GM19324 (cell line): Measurements from ENCODE around the gene TNC.
"Not testable (repeated sequence)": the region's sequence is repeated elsewhere in the genome, so short reads cannot be mapped to it uniquely, and the experiment has no call there.

Experiments
- ATAC-seq: cut with Tn5 transposase; IDR thresholded peaks from one replicate; pipeline ENCODE4 v1.9.1; 2021; ENCODE audit warnings: mild to moderate bottlenecking, moderate library complexity; ENCODE audit not compliant: unreplicated experiment, low FRiP score

Gene TNC

GRCh38 chr9:115135821-115136778, 18.1 kb upstream of the TNC start:
- no peak for ATAC-seq

- no peak for ATAC-seq
Observed at GRCh38 chr9:115134941-115135340, 17.0 kb upstream of the TNC start.

GRCh38 chr9:115133649-115134048, 15.7 kb upstream of the TNC start:
- ATAC-seq = no peak

- ATAC-seq = no peak
Observed at GRCh38 chr9:115132648-115133047, 14.7 kb upstream of the TNC start.

GRCh38 chr9:115130176-115130575, 12.2 kb upstream of the TNC start:
- ATAC-seq = no peak

- ATAC-seq = not testable (repeated sequence)
Observed at GRCh38 chr9:115128726-115129125, 10.8 kb upstream of the TNC start.

- ATAC-seq = no peak
Observed at GRCh38 chr9:115127191-115127817, 9.3 kb upstream of the TNC start.

- ATAC-seq = no peak
Observed at GRCh38 chr9:115126404-115126803, 8.4 kb upstream of the TNC start.

- no peak for ATAC-seq
Observed at GRCh38 chr9:115122937-115123336, 5.0 kb upstream of the TNC start.

GRCh38 chr9:115121181-115121580, 3.2 kb upstream of the TNC start:
- ATAC-seq = no peak

- no peak for ATAC-seq
Observed at GRCh38 chr9:115118879-115119218, 892 bp upstream of the TNC start.

GRCh38 chr9:115116421-115117284, 1.3 kb downstream of the TNC start:
- ATAC-seq = no peak

GRCh38 chr9:115115924-115116323, 2.0 kb downstream of the TNC start:
- ATAC-seq = no peak

GRCh38 chr9:115115117-115115880, 2.7 kb downstream of the TNC start:
- no peak for ATAC-seq

GRCh38 chr9:115114546-115114945, 3.4 kb downstream of the TNC start:
- ATAC-seq = no peak

- no peak for ATAC-seq
Observed at GRCh38 chr9:115114084-115114483, 3.9 kb downstream of the TNC start.

- no peak for ATAC-seq
Observed at GRCh38 chr9:115111874-115112273, 6.1 kb downstream of the TNC start.

GRCh38 chr9:115109486-115109885, 8.5 kb downstream of the TNC start:
- no peak for ATAC-seq

GRCh38 chr9:115107701-115108100, 10.3 kb downstream of the TNC start:
- ATAC-seq = no peak

- no peak for ATAC-seq
Observed at GRCh38 chr9:115106642-115107041, 11.3 kb downstream of the TNC start.
